Stimulated activated CD4-positive, alpha-beta T cell treated with anti-CD3 and anti-CD28 coated beads, Interleukin-1b, Interleukin-23, amount 100 ng/mL, for 24 hours (primary cell): Measurements from ENCODE around the gene HES3.

ENCODE experiments used
- DNase-seq, 4 experiments: peaks; one replicate each; pipeline ENCODE4 v3.0.0-alpha.2; 2020; ENCODE audit warnings: low read depth in 4 of 4, low spot score in 1 of 4

HES3 gene

GRCh38 chr1:6276811-6277555 is 33.0 kb downstream of the HES3 start:
- no peak for DNase-seq

- DNase-seq: no peak
Measured at GRCh38 chr1:6278263-6278662, 34.3 kb downstream of the HES3 start.

- DNase-seq: no peak
Measured at GRCh38 chr1:6279066-6279465, 35.1 kb downstream of the HES3 start.

- no peak for DNase-seq
Measured at GRCh38 chr1:6279613-6280383, 35.8 kb downstream of the HES3 start.

- no peak for DNase-seq
Measured at GRCh38 chr1:6280761-6281451, 36.9 kb downstream of the HES3 start.

- DNase-seq: no peak
Measured at GRCh38 chr1:6281511-6282402, 37.8 kb downstream of the HES3 start.

GRCh38 chr1:6282577-6283270 is 38.7 kb downstream of the HES3 start:
- DNase-seq: no peak

GRCh38 chr1:6285336-6285735 is 41.4 kb downstream of the HES3 start:
- DNase-seq: no peak

GRCh38 chr1:6286266-6286665 is 42.3 kb downstream of the HES3 start:
- no peak for DNase-seq

GRCh38 chr1:6287029-6287428 is 43.0 kb downstream of the HES3 start:
- no peak for DNase-seq

GRCh38 chr1:6287431-6287886 is 43.5 kb downstream of the HES3 start:
- no peak for DNase-seq

- no peak for DNase-seq
Measured at GRCh38 chr1:6288026-6288425, 44.0 kb downstream of the HES3 start.

- no peak for DNase-seq
Measured at GRCh38 chr1:6288665-6289064, 44.7 kb downstream of the HES3 start.

- DNase-seq: no peak
Measured at GRCh38 chr1:6292102-6292501, 48.1 kb downstream of the HES3 start.

- DNase-seq: no peak
Measured at GRCh38 chr1:6294080-6294889, 50.3 kb downstream of the HES3 start.

GRCh38 chr1:6294890-6295556 is 51.0 kb downstream of the HES3 start:
- no peak for DNase-seq
